Measurements from ENCODE around the gene DHX30. TPM values are rescaled to one million over a fixed set of nuclear protein-coding genes. Genes with fewer than 3 reads are reported as not detected.

Gene DHX30
- total and polyA plus RNA-seq, 9 of the 15 experiments (the other 6 are each of a cell fraction or from before 2014, with no cell fraction given): 12.3 to 158 (median 79.0) TPM

- TF ChIP-seq ZNF280A (IDR thresholded peaks at IDR 0.05; ENCODE audit: low read depth, partially characterized antibody) (no peak), PPARD (CRISPR knock-in tag; IDR thresholded peaks at IDR 0.05) (no peak), FUS (optimal IDR thresholded peaks at IDR 0.05; ENCODE audit: low read depth, low read length) (peak; percentile 90), HDAC2 (IDR thresholded peaks at IDR 0.05) (peak; percentile 80), ZNF274 (IDR thresholded peaks at IDR 0.05; ENCODE audit: borderline replicate concordance, low read depth, low read length) (no peak), NFRKB (IDR thresholded peaks at IDR 0.05; ENCODE audit: low read depth) (peak; percentile 88), JUN (IDR thresholded peaks at IDR 0.05; ENCODE audit: borderline replicate concordance, low read depth, low read length) (no peak; the same call in 1 of the 2 replicates), JUN (CRISPR knock-in tag; IDR thresholded peaks at IDR 0.05; ENCODE audit: borderline replicate concordance) (peak; percentile 77; the same call in 1 of the 2 replicates), POLR3G (IDR thresholded peaks at IDR 0.05; ENCODE audit: extremely low read depth, insufficient read length, insufficient replicate concordance) (no peak), RBM39 (optimal IDR thresholded peaks at IDR 0.05; ENCODE audit: low read depth, low read length) (no peak), CC2D1A (IDR thresholded peaks at IDR 0.05) (no peak), ZNF184 (CRISPR knock-in tag; IDR thresholded peaks at IDR 0.05) (no peak), ZBTB33 (CRISPR knock-in tag; IDR thresholded peaks at IDR 0.05) (no peak; the same call in 1 of the 2 replicates)
- TF ChIP-seq, protein P1, sequence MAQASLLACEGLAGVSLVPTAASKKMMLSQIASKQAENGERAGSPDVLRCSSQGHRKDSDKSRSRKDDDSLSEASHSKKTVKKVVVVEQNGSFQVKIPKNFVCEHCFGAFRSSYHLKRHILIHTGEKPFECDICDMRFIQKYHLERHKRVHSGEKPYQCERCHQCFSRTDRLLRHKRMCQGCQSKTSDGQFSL (CRISPR knock-in tag; IDR thresholded peaks at IDR 0.05): peak; percentile 64
- TF ChIP-seq, protein P1 (tag; IDR thresholded peaks at IDR 0.05): no peak
- TF ChIP-seq, protein P2, sequence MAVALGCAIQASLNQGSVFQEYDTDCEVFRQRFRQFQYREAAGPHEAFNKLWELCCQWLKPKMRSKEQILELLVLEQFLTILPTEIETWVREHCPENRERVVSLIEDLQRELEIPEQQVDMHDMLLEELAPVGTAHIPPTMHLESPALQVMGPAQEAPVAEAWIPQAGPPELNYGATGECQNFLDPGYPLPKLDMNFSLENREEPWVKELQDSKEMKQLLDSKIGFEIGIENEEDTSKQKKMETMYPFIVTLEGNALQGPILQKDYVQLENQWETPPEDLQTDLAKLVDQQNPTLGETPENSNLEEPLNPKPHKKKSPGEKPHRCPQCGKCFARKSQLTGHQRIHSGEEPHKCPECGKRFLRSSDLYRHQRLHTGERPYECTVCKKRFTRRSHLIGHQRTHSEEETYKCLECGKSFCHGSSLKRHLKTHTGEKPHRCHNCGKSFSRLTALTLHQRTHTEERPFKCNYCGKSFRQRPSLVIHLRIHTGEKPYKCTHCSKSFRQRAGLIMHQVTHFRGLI (CRISPR knock-in tag; IDR thresholded peaks at IDR 0.05): 0 out of 2 replicates have a peak, but pooled peaks have one; percentile 31
- TF ChIP-seq, protein P3, sequence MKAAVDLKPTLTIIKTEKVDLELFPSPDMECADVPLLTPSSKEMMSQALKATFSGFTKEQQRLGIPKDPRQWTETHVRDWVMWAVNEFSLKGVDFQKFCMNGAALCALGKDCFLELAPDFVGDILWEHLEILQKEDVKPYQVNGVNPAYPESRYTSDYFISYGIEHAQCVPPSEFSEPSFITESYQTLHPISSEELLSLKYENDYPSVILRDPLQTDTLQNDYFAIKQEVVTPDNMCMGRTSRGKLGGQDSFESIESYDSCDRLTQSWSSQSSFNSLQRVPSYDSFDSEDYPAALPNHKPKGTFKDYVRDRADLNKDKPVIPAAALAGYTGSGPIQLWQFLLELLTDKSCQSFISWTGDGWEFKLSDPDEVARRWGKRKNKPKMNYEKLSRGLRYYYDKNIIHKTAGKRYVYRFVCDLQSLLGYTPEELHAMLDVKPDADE (conservative IDR thresholded peaks at IDR 0.05; ENCODE audit: control insufficient read depth, low read depth, low read length): peak; percentile 83
- TF ChIP-seq, protein P4, sequence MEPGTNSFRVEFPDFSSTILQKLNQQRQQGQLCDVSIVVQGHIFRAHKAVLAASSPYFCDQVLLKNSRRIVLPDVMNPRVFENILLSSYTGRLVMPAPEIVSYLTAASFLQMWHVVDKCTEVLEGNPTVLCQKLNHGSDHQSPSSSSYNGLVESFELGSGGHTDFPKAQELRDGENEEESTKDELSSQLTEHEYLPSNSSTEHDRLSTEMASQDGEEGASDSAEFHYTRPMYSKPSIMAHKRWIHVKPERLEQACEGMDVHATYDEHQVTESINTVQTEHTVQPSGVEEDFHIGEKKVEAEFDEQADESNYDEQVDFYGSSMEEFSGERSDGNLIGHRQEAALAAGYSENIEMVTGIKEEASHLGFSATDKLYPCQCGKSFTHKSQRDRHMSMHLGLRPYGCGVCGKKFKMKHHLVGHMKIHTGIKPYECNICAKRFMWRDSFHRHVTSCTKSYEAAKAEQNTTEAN (CRISPR knock-in tag; IDR thresholded peaks at IDR 0.05): no peak
Observed at GRCh38 chr3:47781685-47782445, 21.1 kb upstream of the DHX30 start, which contains the start of gene SMARCC1 (continued).
